ENCODE data around the gene COX4I1.

DNA sequence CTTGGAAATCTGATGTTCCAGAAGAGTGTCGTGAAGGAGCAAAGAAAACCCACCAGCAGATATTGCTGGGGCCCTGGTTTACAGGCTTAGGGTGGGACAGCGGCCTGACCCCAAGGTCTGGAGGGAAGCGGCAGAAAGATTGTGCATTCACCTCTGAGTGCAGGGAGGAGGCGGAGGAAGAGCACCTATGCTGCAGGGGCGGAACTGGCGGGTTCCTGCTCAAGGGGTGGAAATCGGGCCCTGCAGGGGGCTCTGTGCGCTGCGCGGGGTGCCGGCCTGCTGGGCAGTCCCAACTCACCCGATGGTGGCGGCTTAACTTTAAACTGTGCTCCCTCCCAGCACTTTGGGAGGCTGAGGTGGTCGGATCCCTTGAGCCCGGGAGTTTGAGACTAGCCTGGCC is 47.5 kb downstream of the COX4I1 start:
- TF ChIP-seq, protein P1, sequence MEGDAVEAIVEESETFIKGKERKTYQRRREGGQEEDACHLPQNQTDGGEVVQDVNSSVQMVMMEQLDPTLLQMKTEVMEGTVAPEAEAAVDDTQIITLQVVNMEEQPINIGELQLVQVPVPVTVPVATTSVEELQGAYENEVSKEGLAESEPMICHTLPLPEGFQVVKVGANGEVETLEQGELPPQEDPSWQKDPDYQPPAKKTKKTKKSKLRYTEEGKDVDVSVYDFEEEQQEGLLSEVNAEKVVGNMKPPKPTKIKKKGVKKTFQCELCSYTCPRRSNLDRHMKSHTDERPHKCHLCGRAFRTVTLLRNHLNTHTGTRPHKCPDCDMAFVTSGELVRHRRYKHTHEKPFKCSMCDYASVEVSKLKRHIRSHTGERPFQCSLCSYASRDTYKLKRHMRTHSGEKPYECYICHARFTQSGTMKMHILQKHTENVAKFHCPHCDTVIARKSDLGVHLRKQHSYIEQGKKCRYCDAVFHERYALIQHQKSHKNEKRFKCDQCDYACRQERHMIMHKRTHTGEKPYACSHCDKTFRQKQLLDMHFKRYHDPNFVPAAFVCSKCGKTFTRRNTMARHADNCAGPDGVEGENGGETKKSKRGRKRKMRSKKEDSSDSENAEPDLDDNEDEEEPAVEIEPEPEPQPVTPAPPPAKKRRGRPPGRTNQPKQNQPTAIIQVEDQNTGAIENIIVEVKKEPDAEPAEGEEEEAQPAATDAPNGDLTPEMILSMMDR (conservative IDR thresholded peaks at IDR 0.05; ENCODE audit: low read length): no peak
- no peak for TF ChIP-seq EZH2phosphoT487 (IDR thresholded peaks at IDR 0.05; ENCODE audit: borderline replicate concordance)

Data from Loucy (cell line).